Activated CD8-positive, alpha-beta memory T cell treated with anti-CD3 and anti-CD28 coated beads, Interleukin-2, amount 50 U/mL, for 24 hours (primary cell): ENCODE measurements around the gene MTCL3.

Source experiments
- DNase-seq: peaks from one replicate; pipeline ENCODE4 v3.0.0-alpha.2; 2020; ENCODE audit errors: extremely low read depth

Gene MTCL3

GRCh38 chr6:127518710-127519468, at the start of gene MTCL3:
TSS of gene MTCL3 (minus strand) at chr6:127519335.
- DNase-seq, result peak; percentile 32

GRCh38 chr6:127567476-127567875, 48.3 kb upstream of the MTCL3 start:
- DNase-seq, result no peak

- DNase-seq, result no peak
Observed at GRCh38 chr6:127566651-127567050, 47.5 kb upstream of the MTCL3 start.

GRCh38 chr6:127566119-127566518, 47.0 kb upstream of the MTCL3 start:
- no peak for DNase-seq

- no peak for DNase-seq
Observed at GRCh38 chr6:127564761-127565160, 45.6 kb upstream of the MTCL3 start.

GRCh38 chr6:127561660-127562059, 42.5 kb upstream of the MTCL3 start:
- DNase-seq, result no peak

GRCh38 chr6:127554435-127555006, 35.4 kb upstream of the MTCL3 start:
- DNase-seq, result no peak

- DNase-seq, result no peak
Observed at GRCh38 chr6:127550403-127550802, 31.3 kb upstream of the MTCL3 start.

- no peak for DNase-seq
Observed at GRCh38 chr6:127547904-127548649, 28.9 kb upstream of the MTCL3 start.

GRCh38 chr6:127547215-127547614, 28.1 kb upstream of the MTCL3 start:
- no peak for DNase-seq

- DNase-seq, result no peak
Observed at GRCh38 chr6:127539272-127539671, 20.1 kb upstream of the MTCL3 start.

- no peak for DNase-seq
Observed at GRCh38 chr6:127538750-127539264, 19.7 kb upstream of the MTCL3 start.

GRCh38 chr6:127533736-127534135, 14.6 kb upstream of the MTCL3 start:
- DNase-seq, result no peak

- no peak for DNase-seq
Observed at GRCh38 chr6:127533011-127533410, 13.9 kb upstream of the MTCL3 start.

GRCh38 chr6:127522714-127523113, 3.6 kb upstream of the MTCL3 start:
- DNase-seq, result no peak

- DNase-seq, result no peak
Observed at GRCh38 chr6:127520066-127520465, 931 bp upstream of the MTCL3 start.

GRCh38 chr6:127519469-127519785, 292 bp upstream of the MTCL3 start:
- no peak for DNase-seq

- no peak for DNase-seq
Observed at GRCh38 chr6:127518191-127518709, 885 bp downstream of the MTCL3 start.

GRCh38 chr6:127517693-127518092, 1.4 kb downstream of the MTCL3 start:
- no peak for DNase-seq

GRCh38 chr6:127516662-127517273, 2.4 kb downstream of the MTCL3 start:
- peak; percentile 17 for DNase-seq

- DNase-seq, result peak; percentile 26
Observed at GRCh38 chr6:127515794-127516661, 3.1 kb downstream of the MTCL3 start.
